Measurements from ENCODE around the gene EPB41L1. TPM values are rescaled to one million over a fixed set of nuclear protein-coding genes. Genes with fewer than 3 reads are reported as not detected.

The EPB41L1 gene
- total RNA-seq, 1 experiment from 2014 or later, result 38.7 TPM

- Mint-ChIP-seq H3K9me3 (no peaks in the 10 kb centered on the region), H3K36me3 (no peaks in the 10 kb centered on the region), H3K4me1 (peaks cover 26% of the 10 kb centered on the region), H3K27me3 (ENCODE audit: low read depth) (peaks cover 13% of the 10 kb centered on the region), H3K4me3 (no peak overlapping the region), H3K27ac (no peak overlapping the region)
- ChIA-PET CTCF (interaction anchor here (0.7 to 2.2 kb wide), 4 partner anchors 21 to 125 kb away, joined by 3 to 5 read pairs (median 4); no protein-coding TSS in a partner anchor), POLR2A (no interaction called here)
- TF ChIP-seq ZNF425 (CRISPR knock-in tag; conservative IDR thresholded peaks at IDR 0.05) (no peak), RORB (CRISPR knock-in tag; IDR thresholded peaks at IDR 0.05) (no peak), ATF1 (CRISPR knock-in tag; IDR thresholded peaks at IDR 0.05) (no peak), IRF1 (CRISPR knock-in tag; IDR thresholded peaks at IDR 0.05) (no peak), MXD4 (CRISPR knock-in tag; IDR thresholded peaks at IDR 0.05; ENCODE audit: borderline replicate concordance) (no peak), JAZF1 (CRISPR knock-in tag; IDR thresholded peaks at IDR 0.05) (no peak), NFATC4 (CRISPR knock-in tag; IDR thresholded peaks at IDR 0.05) (no peak), ZNF396 (CRISPR knock-in tag; IDR thresholded peaks at IDR 0.05; ENCODE audit: borderline replicate concordance) (no peak), GRHL2 (CRISPR knock-in tag; IDR thresholded peaks at IDR 0.05; ENCODE audit: insufficient replicate concordance, severe bottlenecking) (no peak), TP53 (CRISPR knock-in tag; IDR thresholded peaks at IDR 0.05) (no peak), SP1 (CRISPR knock-in tag; conservative IDR thresholded peaks at IDR 0.05) (no peak), ESRRA (CRISPR knock-in tag; IDR thresholded peaks at IDR 0.05; ENCODE audit: borderline replicate concordance) (no peak), ZNF232 (CRISPR knock-in tag; IDR thresholded peaks at IDR 0.05) (no peak), NFE2L1 (CRISPR knock-in tag; IDR thresholded peaks at IDR 0.05) (no peak), ARID4B (CRISPR knock-in tag; IDR thresholded peaks at IDR 0.05; ENCODE audit: borderline replicate concordance) (no peak)
- TF ChIP-seq, protein P1, sequence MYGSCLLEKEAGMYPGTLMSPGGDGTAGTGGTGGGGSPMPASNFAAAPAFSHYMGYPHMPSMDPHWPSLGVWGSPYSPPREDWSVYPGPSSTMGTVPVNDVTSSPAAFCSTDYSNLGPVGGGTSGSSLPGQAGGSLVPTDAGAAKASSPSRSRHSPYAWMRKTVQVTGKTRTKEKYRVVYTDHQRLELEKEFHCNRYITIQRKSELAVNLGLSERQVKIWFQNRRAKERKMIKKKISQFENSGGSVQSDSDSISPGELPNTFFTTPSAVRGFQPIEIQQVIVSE (CRISPR knock-in tag; IDR thresholded peaks at IDR 0.05; ENCODE audit: borderline replicate concordance), result no peak
- TF ChIP-seq, protein P2, sequence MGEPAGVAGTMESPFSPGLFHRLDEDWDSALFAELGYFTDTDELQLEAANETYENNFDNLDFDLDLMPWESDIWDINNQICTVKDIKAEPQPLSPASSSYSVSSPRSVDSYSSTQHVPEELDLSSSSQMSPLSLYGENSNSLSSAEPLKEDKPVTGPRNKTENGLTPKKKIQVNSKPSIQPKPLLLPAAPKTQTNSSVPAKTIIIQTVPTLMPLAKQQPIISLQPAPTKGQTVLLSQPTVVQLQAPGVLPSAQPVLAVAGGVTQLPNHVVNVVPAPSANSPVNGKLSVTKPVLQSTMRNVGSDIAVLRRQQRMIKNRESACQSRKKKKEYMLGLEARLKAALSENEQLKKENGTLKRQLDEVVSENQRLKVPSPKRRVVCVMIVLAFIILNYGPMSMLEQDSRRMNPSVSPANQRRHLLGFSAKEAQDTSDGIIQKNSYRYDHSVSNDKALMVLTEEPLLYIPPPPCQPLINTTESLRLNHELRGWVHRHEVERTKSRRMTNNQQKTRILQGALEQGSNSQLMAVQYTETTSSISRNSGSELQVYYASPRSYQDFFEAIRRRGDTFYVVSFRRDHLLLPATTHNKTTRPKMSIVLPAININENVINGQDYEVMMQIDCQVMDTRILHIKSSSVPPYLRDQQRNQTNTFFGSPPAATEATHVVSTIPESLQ (CRISPR knock-in tag; IDR thresholded peaks at IDR 0.05), result no peak
- DNase-seq (ENCODE audit: low spot score), result no peak
- ATAC-seq, result no peak
These were observed 36.9 kb upstream of the EPB41L1 start for GRCh38 chr20:36117638-36118037.
